Osteoblast (primary cell): Measurements from ENCODE around the gene PRKCB. TPM values are rescaled to one million over a fixed set of nuclear protein-coding genes. Genes with fewer than 3 reads are reported as not detected.

Experiments
- DNase-seq: peaks from one replicate; pipeline ENCODE4 v3.0.0; 2011; ENCODE audit warnings: low spot score, mixed read lengths; ENCODE audit not compliant: insufficient read length; ENCODE audit errors: missing footprints
- H2AFZ ChIP-seq: 2 replicates; pipeline ENCODE4 v1.6.0; 2011; ENCODE audit warnings: mild to moderate bottlenecking, low read length
- H3K27ac ChIP-seq: 2 replicates; pipeline ENCODE4 v1.5.1; 2011; ENCODE audit warnings: mild to moderate bottlenecking, low read depth, low read length, moderate library complexity
- H3K27me3 ChIP-seq: 2 replicates; pipeline ENCODE4 v1.6.0; 2012; ENCODE audit warnings: mild to moderate bottlenecking, control low read depth, inconsistent platforms, low read length, moderate library complexity; ENCODE audit not compliant: insufficient read depth
- H3K36me3 ChIP-seq: 2 replicates; pipeline ENCODE4 v1.5.1; 2011; ENCODE audit warnings: mild to moderate bottlenecking, low read length, control low read depth, moderate library complexity; ENCODE audit not compliant: insufficient read depth
- H3K4me1 ChIP-seq: 2 replicates; pipeline ENCODE4 v1.5.1; 2011; ENCODE audit warnings: mild to moderate bottlenecking, low read length, control low read depth, moderate library complexity; ENCODE audit not compliant: insufficient read depth
- H3K4me2 ChIP-seq: 2 replicates; pipeline ENCODE4 v1.6.0; 2011; ENCODE audit warnings: mild to moderate bottlenecking, low read length; ENCODE audit not compliant: insufficient read depth
- H3K4me3 ChIP-seq: fragments of 200-600 bp; sonication (generic); 3 replicates; pipeline ENCODE4 v1.5.1; 2012; ENCODE audit warnings: mild to moderate bottlenecking, low read length, inconsistent platforms; ENCODE audit not compliant: insufficient read depth
- H3K79me2 ChIP-seq: 2 replicates; pipeline ENCODE4 v1.6.0; 2012; ENCODE audit warnings: mild to moderate bottlenecking, low read length, control low read depth, inconsistent platforms; ENCODE audit not compliant: insufficient read depth
- H3K9me3 ChIP-seq: 2 replicates; pipeline ENCODE4 v1.5.1; 2011; ENCODE audit warnings: low read depth, low read length, control low read depth
- H4K20me1 ChIP-seq: 2 replicates; pipeline ENCODE4 v1.6.0; 2012; ENCODE audit warnings: mild to moderate bottlenecking, low read length, control low read depth; ENCODE audit not compliant: insufficient read depth
- total RNA-seq: library from RNA; depleted of rRNA; stranded (reverse); fragments of >200 nt; gene quantifications from 2 replicates; pipeline ENCODE4 v1.2.3, GENCODE V29; 2012
- TF ChIP-seq, protein P1 (sequence below): IDR thresholded peaks from 2 replicates; pipeline ENCODE4 v1.5.1; 2011; ENCODE audit warnings: mild to moderate bottlenecking, low read depth, low read length, moderate library complexity; ENCODE audit errors: extremely low read depth

Gene PRKCB
- total RNA-seq, 1 donor: under 0.01 TPM

DNA sequence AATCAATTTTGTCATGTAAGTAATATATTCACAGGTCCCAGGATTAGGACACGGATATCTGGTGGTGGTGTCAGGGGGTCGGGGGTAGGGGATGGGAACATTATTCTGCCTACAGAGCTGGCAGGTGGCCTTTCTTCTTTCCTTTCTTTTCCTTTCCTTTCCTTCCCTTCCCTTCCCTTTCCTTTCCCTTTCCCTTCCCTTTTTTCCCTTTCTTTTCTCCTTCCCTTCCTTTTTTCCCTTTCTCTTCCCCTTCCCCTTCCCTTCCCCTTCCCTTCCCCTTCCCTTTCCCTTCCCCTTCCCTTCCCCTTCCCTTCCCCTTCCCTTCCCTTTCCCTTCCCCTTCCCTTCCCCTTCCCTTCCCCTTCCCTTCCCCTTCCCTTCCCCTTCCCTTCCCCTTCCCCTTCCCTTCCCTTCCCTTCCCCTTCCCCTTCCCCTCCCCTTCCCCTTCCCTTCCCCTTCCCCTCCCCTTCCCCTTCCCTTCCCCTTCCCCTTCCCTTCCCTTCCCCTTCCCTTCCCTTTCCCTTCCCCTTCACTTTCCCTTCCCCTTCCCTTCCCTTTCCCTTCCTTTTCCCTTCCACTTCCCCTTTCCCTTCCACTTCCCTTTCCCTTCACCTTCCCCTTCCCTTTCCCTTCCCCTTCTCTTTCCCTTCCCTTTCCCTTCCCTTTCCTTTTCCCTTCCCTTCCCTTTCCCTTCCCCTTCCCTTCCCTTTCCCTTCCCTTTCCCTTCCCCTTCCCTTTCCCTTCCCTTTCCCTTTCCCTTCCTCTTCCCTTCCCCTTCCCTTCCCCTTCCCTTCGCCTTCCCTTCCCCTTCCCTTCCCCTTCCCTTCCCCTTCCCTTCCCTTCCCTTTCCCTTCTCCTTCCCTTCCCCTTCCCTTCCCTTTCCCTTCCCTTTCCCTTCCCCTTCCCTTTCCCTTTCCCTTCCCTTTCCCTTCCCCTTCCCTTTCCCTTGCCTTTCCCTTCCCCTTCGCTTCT is 145.9 kb downstream of the PRKCB start:
- Histone ChIP-seq H2AFZ (no peak overlapping the region), H3K27ac (no peak overlapping the region), H3K4me2 (no peak overlapping the region), H3K9me3 (no peaks in the 10 kb centered on the region), H4K20me1 (no peaks in the 10 kb centered on the region), H3K27me3 (no peaks in the 10 kb centered on the region), H3K4me1 (no peaks in the 10 kb centered on the region), H3K36me3 (no peaks in the 10 kb centered on the region), H3K79me2 (no peaks in the 10 kb centered on the region), H3K4me3 (no peak overlapping the region)
- DNase-seq: no peak
- TF ChIP-seq, protein P1, sequence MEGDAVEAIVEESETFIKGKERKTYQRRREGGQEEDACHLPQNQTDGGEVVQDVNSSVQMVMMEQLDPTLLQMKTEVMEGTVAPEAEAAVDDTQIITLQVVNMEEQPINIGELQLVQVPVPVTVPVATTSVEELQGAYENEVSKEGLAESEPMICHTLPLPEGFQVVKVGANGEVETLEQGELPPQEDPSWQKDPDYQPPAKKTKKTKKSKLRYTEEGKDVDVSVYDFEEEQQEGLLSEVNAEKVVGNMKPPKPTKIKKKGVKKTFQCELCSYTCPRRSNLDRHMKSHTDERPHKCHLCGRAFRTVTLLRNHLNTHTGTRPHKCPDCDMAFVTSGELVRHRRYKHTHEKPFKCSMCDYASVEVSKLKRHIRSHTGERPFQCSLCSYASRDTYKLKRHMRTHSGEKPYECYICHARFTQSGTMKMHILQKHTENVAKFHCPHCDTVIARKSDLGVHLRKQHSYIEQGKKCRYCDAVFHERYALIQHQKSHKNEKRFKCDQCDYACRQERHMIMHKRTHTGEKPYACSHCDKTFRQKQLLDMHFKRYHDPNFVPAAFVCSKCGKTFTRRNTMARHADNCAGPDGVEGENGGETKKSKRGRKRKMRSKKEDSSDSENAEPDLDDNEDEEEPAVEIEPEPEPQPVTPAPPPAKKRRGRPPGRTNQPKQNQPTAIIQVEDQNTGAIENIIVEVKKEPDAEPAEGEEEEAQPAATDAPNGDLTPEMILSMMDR: no peak

DNA sequence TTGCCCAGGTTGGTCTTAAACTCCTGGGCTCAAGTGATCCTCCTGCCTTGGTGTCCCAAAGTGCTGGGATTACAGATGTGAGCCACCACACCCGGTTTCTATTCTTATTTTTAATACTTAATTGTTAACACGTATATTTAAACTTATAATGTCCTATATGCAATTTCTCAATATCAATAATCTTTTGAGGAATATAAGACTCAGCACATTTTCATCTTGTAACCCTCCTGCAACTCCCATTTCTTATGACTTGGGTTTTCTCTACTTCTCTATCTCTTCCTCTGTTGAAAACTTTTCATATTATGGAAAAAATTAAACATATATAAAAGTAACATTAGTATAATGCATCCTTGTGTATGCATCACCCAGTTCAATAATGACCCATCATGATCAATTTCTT is 150.7 kb downstream of the PRKCB start:
- no peaks in the 10 kb centered on the region for H3K27me3 ChIP-seq
- H3K79me2 ChIP-seq: no peaks in the 10 kb centered on the region
- H4K20me1 ChIP-seq: no peaks in the 10 kb centered on the region
- no peaks in the 10 kb centered on the region for H3K9me3 ChIP-seq
- no peaks in the 10 kb centered on the region for H3K4me1 ChIP-seq
- no peaks in the 10 kb centered on the region for H3K36me3 ChIP-seq
- H3K4me2 ChIP-seq: no peak overlapping the region
- no peak for DNase-seq
- no peak overlapping the region for H3K27ac ChIP-seq
- no peak overlapping the region for H2AFZ ChIP-seq
- no peak overlapping the region for H3K4me3 ChIP-seq
- TF ChIP-seq, protein P1: no peak

DNA sequence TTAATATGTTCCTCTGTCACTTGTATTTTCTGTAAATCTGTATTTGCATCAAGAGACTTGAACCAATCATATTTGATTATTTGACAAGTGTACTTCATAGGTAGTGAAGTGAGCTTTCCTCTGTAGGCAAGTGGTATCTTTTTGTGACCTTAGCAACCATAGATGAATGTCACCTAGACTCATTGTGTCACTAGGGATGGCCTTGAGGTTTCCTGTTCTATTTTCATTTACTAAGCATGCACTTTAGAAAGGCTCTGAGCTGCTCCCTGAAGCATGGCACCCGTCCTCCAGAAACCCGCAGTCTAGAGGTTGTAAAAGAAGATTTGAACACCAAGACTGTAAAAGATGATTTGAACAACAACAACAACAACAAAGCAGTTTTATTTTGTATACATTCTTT is 151.7 kb downstream of the PRKCB start:
- no peaks in the 10 kb centered on the region for H3K9me3 ChIP-seq
- H3K4me2 ChIP-seq: no peak overlapping the region
- H3K79me2 ChIP-seq: no peaks in the 10 kb centered on the region

DNA sequence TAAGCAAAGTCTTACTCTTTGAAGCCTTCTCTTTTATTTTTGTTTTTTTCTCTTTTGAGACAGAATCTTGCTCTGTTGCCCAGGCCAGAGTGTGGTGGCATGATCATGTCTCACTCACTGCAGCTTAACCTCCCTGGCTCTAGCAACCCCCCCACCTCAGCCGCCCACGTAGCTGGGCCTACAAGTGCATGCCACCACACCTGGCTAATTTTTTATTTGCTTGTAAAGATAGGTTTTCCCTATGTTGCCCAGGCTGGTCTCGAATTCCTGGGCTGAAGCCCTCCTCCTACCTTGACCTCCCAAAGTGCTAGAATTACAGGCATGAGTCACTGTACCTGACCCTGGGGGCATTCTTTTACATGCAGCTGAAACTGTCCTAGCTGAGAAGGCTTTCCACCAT is 154.7 kb downstream of the PRKCB start:
- H3K9me3 ChIP-seq: no peaks in the 10 kb centered on the region
- TF ChIP-seq, protein P1: no peak
- H3K27me3 ChIP-seq: no peaks in the 10 kb centered on the region
- no peak overlapping the region for H3K27ac ChIP-seq
- H4K20me1 ChIP-seq: no peaks in the 10 kb centered on the region
- no peaks in the 10 kb centered on the region for H3K4me1 ChIP-seq
- no peak overlapping the region for H3K4me3 ChIP-seq
- DNase-seq: no peak
- no peak overlapping the region for H2AFZ ChIP-seq
- H3K79me2 ChIP-seq: no peaks in the 10 kb centered on the region
- H3K4me2 ChIP-seq: no peak overlapping the region
- no peaks in the 10 kb centered on the region for H3K36me3 ChIP-seq

More for the DNA sequence above, 151.7 kb downstream of the PRKCB start:
- H3K27ac ChIP-seq: no peak overlapping the region
- no peaks in the 10 kb centered on the region for H3K36me3 ChIP-seq
- no peaks in the 10 kb centered on the region for H3K27me3 ChIP-seq
- no peaks in the 10 kb centered on the region for H3K4me1 ChIP-seq
- TF ChIP-seq, protein P1: no peak
- H3K4me3 ChIP-seq: no peak overlapping the region
- no peak overlapping the region for H2AFZ ChIP-seq
- H4K20me1 ChIP-seq: no peaks in the 10 kb centered on the region
- no peak for DNase-seq
